ENCODE measurements around the gene MASP2. TPM values are rescaled to one million over a fixed set of nuclear protein-coding genes. Genes with fewer than 3 reads are reported as not detected.
"Not testable (repeated sequence)": the region's sequence is repeated elsewhere in the genome, so short reads cannot be mapped to it uniquely, and the experiment has no call there.

The MASP2 gene
- under 1 TPM; 0.17 to 0.31 TPM for total RNA-seq

DNA sequence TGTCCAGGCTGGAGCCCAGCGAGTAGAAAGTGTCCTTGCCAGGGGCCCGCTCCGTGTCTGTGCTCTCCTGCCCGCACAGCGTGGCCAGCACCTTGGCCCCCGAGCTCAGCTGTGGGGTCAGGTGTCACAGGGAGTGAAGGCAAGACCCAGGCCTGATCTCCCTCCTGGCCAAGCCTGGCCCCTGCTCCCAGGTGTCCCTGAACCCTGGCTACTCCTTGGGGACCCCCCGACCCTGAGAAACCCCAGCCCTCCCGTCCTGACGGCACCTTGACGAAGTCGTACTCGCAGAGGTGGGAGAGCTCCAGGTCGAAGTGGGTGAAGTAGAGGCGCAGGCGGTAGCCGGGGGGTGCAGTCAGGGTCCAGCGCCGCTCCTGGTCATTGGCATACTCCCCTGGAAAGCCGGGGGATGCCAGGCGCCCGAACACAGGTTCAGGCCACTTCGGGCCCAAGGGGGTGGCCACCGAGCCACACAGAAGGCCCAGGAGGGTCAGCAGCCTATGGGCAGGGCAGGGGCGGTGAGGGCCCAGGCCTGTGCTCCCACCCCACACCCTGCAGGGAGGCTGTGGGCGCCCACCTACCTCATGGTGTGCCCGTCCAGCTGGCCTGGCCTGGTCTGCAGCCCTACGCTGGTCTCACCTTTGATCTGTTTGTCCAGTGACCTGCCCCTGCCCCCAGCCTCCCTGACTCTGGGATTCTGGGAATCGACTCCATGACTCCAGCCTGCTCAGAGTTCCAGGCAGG, at the start of gene MASP2:
TSS of gene MASP2 (minus strand) at position 615 of the 741 bp plus-strand sequence. CDS start at position 583, 32 bp downstream.
- Mint-ChIP-seq H3K36me3 (ENCODE audit: low read depth) (no peaks in the 10 kb centered on the region), H3K27me3 (ENCODE audit: low read depth) (no peaks in the 10 kb centered on the region), H3K4me3 (no peak within 1 kb of the TSS), H3K27ac (no peak within 1 kb of the TSS), H3K9me3 (no peaks in the 10 kb centered on the region), H3K4me1 (ENCODE audit: low read depth) (no peaks in the 10 kb centered on the region)
- CTCF ChIA-PET, result interaction anchor here (1.3 kb wide), 1 partner anchor 9 kb away, joined by 3 read pairs; no protein-coding TSS in a partner anchor
- intact Hi-C loops (cut with micrococcal nuclease), result no loop called here
- DNase-seq, result no peak

- H3K4me3 Mint-ChIP-seq; H3K27ac Mint-ChIP-seq; CTCF ChIA-PET; intact Hi-C loops (cut with micrococcal nuclease); H3K9me3 Mint-ChIP-seq; H3K27me3 Mint-ChIP-seq (ENCODE audit: low read depth); DNase-seq; H3K4me1 Mint-ChIP-seq (ENCODE audit: low read depth): not testable (repeated sequence)
- peaks cover 44% of the 10 kb centered on the region for H3K36me3 Mint-ChIP-seq (ENCODE audit: low read depth)
Observed at GRCh38 chr1:11083784-11084183, 36.7 kb upstream of the MASP2 start.

DNA sequence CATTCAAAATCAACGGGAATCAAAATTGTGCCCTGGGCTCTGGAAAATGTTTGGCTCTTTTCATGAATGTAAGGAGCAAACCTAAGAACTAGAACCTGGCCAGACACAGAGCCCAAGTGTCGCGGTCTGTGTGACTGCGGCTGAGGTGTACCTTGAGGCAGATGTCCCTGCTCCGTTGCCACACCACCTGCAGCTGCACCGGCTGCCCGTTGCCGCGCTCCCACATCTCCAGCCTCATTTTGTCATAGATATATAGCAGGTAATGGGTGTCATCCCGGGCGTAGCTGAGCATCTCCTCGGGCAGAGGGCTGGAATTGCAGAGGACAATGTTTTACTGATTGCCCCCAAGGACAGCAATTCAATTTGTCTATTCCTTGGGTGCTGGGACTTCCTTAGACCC, 33.9 kb upstream of the MASP2 start:
- CTCF ChIA-PET, result no interaction called here
- Mint-ChIP-seq H3K36me3 (ENCODE audit: low read depth) (peaks cover 41% of the 10 kb centered on the region), H3K9me3 (no peaks in the 10 kb centered on the region), H3K4me1 (ENCODE audit: low read depth) (no peaks in the 10 kb centered on the region), H3K27ac (no peak overlapping the region), H3K4me3 (no peak overlapping the region), H3K27me3 (ENCODE audit: low read depth) (no peaks in the 10 kb centered on the region)
- intact Hi-C loops (cut with micrococcal nuclease), result no loop called here
- DNase-seq, result no peak

- no peak for DNase-seq
- Mint-ChIP-seq H3K4me1 (ENCODE audit: low read depth) (peaks cover 5% of the 10 kb centered on the region), H3K27me3 (ENCODE audit: low read depth) (no peaks in the 10 kb centered on the region), H3K9me3 (no peaks in the 10 kb centered on the region), H3K4me3 (no peak overlapping the region), H3K36me3 (ENCODE audit: low read depth) (peaks cover 35% of the 10 kb centered on the region), H3K27ac (peak overlapping the region; percentile 22)
- CTCF ChIA-PET, result interaction anchor here (1.1 to 2.8 kb wide), 2 partner anchors 41 to 45 kb away, joined by 4 to 17 read pairs; no protein-coding TSS in a partner anchor
- intact Hi-C loops (cut with micrococcal nuclease), result no loop called here
Observed at GRCh38 chr1:11078631-11079030, 31.6 kb upstream of the MASP2 start.

DNA sequence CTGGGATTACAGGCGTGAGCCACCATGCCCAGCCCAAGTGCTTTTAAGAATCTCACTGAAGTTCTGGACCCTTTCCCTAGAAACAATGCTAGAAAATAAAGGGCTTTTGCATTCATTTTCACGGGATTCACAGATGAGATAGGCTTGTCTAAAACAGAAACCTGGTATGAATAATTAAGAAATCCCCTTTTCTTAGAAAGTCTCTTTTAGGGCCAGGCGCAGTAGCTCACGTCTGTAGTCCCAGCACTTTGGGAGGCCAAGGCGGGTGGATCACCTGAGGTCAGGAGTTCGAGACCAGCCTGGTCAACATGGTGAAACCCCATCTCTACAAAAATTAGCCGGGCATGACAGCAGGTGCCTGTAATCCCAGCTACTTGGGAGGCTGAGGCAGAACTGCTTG, 26.4 kb upstream of the MASP2 start:
- H3K9me3 Mint-ChIP-seq; H3K27me3 Mint-ChIP-seq (ENCODE audit: low read depth); H3K4me1 Mint-ChIP-seq (ENCODE audit: low read depth); H3K27ac Mint-ChIP-seq; H3K4me3 Mint-ChIP-seq; intact Hi-C loops (cut with micrococcal nuclease): not testable (repeated sequence)
- peak; percentile 22 for DNase-seq
- CTCF ChIA-PET, result interaction anchor here (1.2 to 4.8 kb wide), 2 partner anchors 14 to 36 kb away, joined by 4 to 25 read pairs; no protein-coding TSS in a partner anchor
- H3K36me3 Mint-ChIP-seq (ENCODE audit: low read depth), result peaks cover 45% of the 10 kb centered on the region

DNA sequence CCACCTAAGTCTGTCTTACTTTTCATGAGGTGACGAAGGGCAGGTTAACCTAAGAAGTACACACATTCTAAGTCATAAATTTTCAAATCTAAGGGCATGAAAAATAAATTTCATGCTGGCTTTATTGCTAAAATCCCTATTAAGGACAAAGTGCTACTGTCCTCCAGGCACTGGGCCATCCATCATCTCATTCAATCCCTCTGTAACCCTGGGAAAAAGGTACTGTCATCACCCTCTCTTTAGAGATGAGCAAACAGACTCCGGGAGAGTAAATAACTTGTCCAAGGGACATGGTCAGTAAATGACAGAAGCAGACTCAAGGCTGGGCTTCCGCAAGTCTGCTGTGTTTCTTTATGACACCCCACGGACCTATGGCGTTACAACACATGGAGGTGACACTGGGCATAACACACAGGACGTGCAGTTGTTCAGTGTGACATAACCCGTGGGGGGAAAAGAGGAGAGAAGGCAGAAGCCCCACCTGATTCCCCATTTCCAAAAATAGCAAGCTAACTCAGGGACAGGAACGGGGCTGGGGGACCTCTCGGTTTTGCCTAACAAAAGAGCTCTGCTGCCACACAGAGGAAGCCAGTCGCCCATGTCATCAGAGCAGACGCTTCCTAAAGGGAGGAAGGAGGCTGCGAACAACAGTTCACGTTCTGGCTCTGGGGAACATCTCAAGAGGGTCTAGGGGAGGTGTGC, 25.3 kb upstream of the MASP2 start:
- H3K27me3 Mint-ChIP-seq (ENCODE audit: low read depth), result no peaks in the 10 kb centered on the region
- H3K4me3 Mint-ChIP-seq, result no peak overlapping the region
- peaks cover 8% of the 10 kb centered on the region for H3K4me1 Mint-ChIP-seq (ENCODE audit: low read depth)
- no peak for DNase-seq
- H3K36me3 Mint-ChIP-seq (ENCODE audit: low read depth), result peaks cover 46% of the 10 kb centered on the region
- CTCF ChIA-PET, result interaction anchor here (0.5 to 4.8 kb wide), 3 partner anchors 16 to 38 kb away, joined by 3 to 25 read pairs (median 4); no protein-coding TSS in a partner anchor
- intact Hi-C loops (cut with micrococcal nuclease), result no loop called here
- H3K27ac Mint-ChIP-seq, result no peak overlapping the region
- H3K9me3 Mint-ChIP-seq, result no peaks in the 10 kb centered on the region

GRCh38 chr1:11071463-11072215, 24.6 kb upstream of the MASP2 start:
- Mint-ChIP-seq H3K27ac (peak overlapping the region; percentile 32), H3K36me3 (ENCODE audit: low read depth) (peaks cover 44% of the 10 kb centered on the region), H3K4me1 (ENCODE audit: low read depth) (peaks cover 8% of the 10 kb centered on the region), H3K9me3 (no peaks in the 10 kb centered on the region), H3K27me3 (ENCODE audit: low read depth) (no peaks in the 10 kb centered on the region), H3K4me3 (no peak overlapping the region)
- DNase-seq, result no peak
- CTCF ChIA-PET, result interaction anchor here (4.8 kb wide), 1 partner anchor 34 kb away, joined by 25 read pairs; no protein-coding TSS in a partner anchor
- intact Hi-C loops (cut with micrococcal nuclease), result no loop called here

- CTCF ChIA-PET, result interaction anchor here (1.3 to 4.8 kb wide), 2 partner anchors 33 to 575 kb away, joined by 3 to 25 read pairs; no protein-coding TSS in a partner anchor
- intact Hi-C loops (cut with micrococcal nuclease), result no loop called here
- peaks cover 8% of the 10 kb centered on the region for H3K4me1 Mint-ChIP-seq (ENCODE audit: low read depth)
- H3K4me3 Mint-ChIP-seq, result no peak overlapping the region
- DNase-seq, result no peak
- H3K36me3 Mint-ChIP-seq (ENCODE audit: low read depth), result peaks cover 46% of the 10 kb centered on the region
- H3K9me3 Mint-ChIP-seq, result no peaks in the 10 kb centered on the region
- peak overlapping the region; percentile 9 for H3K27ac Mint-ChIP-seq
- H3K27me3 Mint-ChIP-seq (ENCODE audit: low read depth), result no peaks in the 10 kb centered on the region
Observed at GRCh38 chr1:11070876-11071275, 23.8 kb upstream of the MASP2 start.

DNA sequence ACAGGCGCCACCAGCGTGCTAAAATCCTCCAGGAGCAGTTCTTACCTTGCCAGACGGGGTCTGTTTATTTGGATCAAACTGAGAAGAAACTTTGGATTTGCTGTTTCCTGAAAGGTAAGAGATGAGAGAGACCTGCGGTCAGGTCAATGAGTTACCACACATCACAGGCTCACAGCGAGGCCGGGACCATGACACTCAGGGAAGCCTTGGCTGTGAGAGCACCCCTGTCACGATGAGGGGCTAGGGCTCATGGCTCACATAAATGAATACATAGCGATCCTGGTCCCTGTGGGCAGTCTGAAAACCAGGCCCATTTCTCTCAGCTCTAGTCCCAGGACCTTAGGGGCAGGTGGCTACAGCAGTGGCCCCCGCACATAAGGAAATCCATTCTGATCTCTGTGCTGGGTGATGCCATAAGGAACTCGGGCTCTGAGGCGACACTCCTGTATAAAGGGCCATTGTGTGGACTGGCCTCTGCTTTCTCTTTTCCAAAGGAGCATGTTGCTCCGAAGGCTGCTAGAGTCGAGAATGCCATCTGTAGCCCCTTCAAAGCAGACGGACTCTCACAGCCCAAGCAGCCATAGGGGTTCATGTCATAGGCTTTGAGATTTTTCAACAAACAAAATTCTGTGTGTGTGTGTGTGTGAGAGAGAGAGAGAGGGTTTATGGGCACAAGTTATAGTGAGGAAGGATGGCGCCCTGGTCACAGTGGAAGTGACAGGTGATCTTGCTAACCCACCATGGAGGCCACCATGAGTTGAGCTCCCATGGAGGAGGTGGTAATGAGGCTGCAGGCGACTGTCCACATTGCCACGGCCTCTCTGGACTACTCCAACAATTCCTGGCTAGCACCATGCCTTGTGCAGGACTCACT, 21.8 kb upstream of the MASP2 start:
- no peaks in the 10 kb centered on the region for H3K9me3 Mint-ChIP-seq
- H3K27me3 Mint-ChIP-seq (ENCODE audit: low read depth), result no peaks in the 10 kb centered on the region
- peak overlapping the region; percentile 57 for H3K27ac Mint-ChIP-seq
- peaks cover 49% of the 10 kb centered on the region for H3K36me3 Mint-ChIP-seq (ENCODE audit: low read depth)
- no peak overlapping the region for H3K4me3 Mint-ChIP-seq
- intact Hi-C loops (cut with micrococcal nuclease), result no loop called here
- CTCF ChIA-PET, result interaction anchor here (1.0 to 4.8 kb wide), 2 partner anchors 31 to 32 kb away, joined by 3 to 25 read pairs; no protein-coding TSS in a partner anchor
- DNase-seq, result no peak
- peaks cover 4% of the 10 kb centered on the region for H3K4me1 Mint-ChIP-seq (ENCODE audit: low read depth)

GRCh38 chr1:11067716-11068599, 20.9 kb upstream of the MASP2 start:
- Mint-ChIP-seq H3K9me3 (no peaks in the 10 kb centered on the region), H3K4me3 (no peak overlapping the region), H3K36me3 (ENCODE audit: low read depth) (peaks cover 50% of the 10 kb centered on the region), H3K27me3 (ENCODE audit: low read depth) (no peaks in the 10 kb centered on the region), H3K27ac (no peak overlapping the region), H3K4me1 (ENCODE audit: low read depth) (peaks cover 7% of the 10 kb centered on the region)
- CTCF ChIA-PET, result interaction anchor here (0.5 to 1.0 kb wide), 3 partner anchors 30 to 221 kb away, joined by 3 read pairs; no protein-coding TSS in a partner anchor
- intact Hi-C loops (cut with micrococcal nuclease), result no loop called here
- no peak for DNase-seq

DNA sequence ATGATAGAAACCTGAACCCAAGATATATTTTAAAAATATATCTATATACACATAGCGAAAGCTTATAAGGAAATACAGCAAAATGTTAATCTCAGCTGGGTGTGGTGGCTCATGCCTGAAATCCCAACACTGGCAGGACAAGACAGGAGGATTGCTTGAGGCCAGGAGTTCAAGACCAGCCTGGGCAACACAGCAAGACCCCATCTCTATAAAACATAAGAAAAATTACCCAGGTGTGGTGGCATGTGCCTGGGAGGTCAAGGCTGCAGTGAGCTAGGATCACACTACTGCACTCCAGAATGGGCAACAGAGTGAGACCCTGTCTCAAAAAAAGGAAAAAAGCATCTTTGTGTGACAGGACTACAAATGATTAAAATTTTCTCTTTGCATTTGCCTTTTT, 18.8 kb upstream of the MASP2 start:
- CTCF ChIA-PET, result interaction anchor here (0.7 to 2.2 kb wide), 2 partner anchors 28 to 938 kb away, joined by 3 to 11 read pairs; no protein-coding TSS in a partner anchor
- H3K36me3 Mint-ChIP-seq (ENCODE audit: low read depth), result peaks cover 42% of the 10 kb centered on the region

More for the DNA sequence above, 18.8 kb upstream of the MASP2 start:
- Mint-ChIP-seq H3K27me3 (ENCODE audit: low read depth) (no peaks in the 10 kb centered on the region), H3K4me3 (no peak overlapping the region), H3K4me1 (ENCODE audit: low read depth) (peaks cover 24% of the 10 kb centered on the region), H3K9me3 (no peaks in the 10 kb centered on the region), H3K27ac (no peak overlapping the region)
- intact Hi-C loops (cut with micrococcal nuclease), result no loop called here
- no peak for DNase-seq
